HL-60 (cell line): Measurements from ENCODE around the gene SARNP.
A peak's percentile ranks its signal among the peaks of the same experiment; 100 is the strongest.

Experiments
- DNase-seq, 2 experiments: peaks; one replicate each; pipeline ENCODE4 v3.0.0-alpha.2; 2010 to 2020; ENCODE audit warnings: low read depth in 1 of 2, low spot score in 1 of 2
- H3K27ac ChIP-seq: fragments of 250-450 bp; sonication (Bioruptor Pico); replicated peaks from 2 replicates; pipeline ENCODE4 v1.5.1; 2020; ENCODE audit warnings: mild to moderate bottlenecking, moderate library complexity
- H3K27me3 ChIP-seq: fragments of 250-450 bp; sonication (Bioruptor Pico); 2 replicates; pipeline ENCODE4 v1.5.1; 2021; ENCODE audit warnings: mild to moderate bottlenecking, moderate library complexity; ENCODE audit not compliant: insufficient read depth, poor library complexity, severe bottlenecking
- H3K4me3 ChIP-seq: replicated peaks from 2 replicates; pipeline ENCODE4 v1.5.1; 2011; ENCODE audit warnings: mild to moderate bottlenecking, control low read depth, low read length; ENCODE audit not compliant: insufficient read depth
- CTCF ChIP-seq: IDR thresholded peaks from one replicate; pipeline ENCODE4 v1.5.1; 2011; ENCODE audit warnings: low read length, control low read depth, inconsistent platforms; ENCODE audit not compliant: insufficient read depth
- GABPA ChIP-seq: IDR thresholded peaks from 2 replicates; pipeline ENCODE4 v1.6.1; 2012; ENCODE audit warnings: low read depth
- POLR2AphosphoS5 ChIP-seq: IDR thresholded peaks from 2 replicates; pipeline ENCODE4 v1.6.1; 2012; ENCODE audit warnings: low read depth
- SPI1 ChIP-seq: IDR thresholded peaks from 2 replicates; pipeline ENCODE4 v1.6.1; 2012; ENCODE audit warnings: low read depth, mild to moderate bottlenecking, borderline replicate concordance
- TF ChIP-seq, protein P1 (sequence below): IDR thresholded peaks from 2 replicates; pipeline ENCODE4 v1.6.1; 2012; ENCODE audit warnings: low read depth; ENCODE audit not compliant: insufficient replicate concordance

The SARNP gene

DNA sequence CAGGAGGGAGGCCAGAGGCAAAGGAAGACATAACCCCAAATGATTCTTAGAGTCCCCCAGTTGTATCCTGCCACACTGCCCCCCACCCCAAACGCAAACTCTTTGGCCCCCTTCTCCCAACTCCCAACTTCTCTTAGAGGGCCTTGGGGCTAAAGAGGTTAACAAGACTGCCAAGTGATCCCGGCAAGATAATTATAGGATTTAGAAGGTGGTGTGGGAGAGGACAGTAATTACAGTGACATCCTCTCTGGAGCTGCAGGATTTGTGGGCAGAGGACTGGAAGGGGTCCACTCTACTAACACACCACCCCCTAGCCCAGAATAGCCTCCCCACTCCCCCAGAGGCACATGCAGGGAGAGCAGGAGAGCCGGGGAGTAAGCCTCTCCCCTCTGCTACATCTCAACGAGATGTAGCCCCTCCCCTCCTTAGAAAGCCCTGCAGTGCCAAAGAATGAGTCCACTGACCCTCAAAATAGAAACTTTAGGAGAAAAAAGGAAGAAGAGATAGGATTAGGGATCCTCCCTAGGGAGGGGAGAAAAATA lies 79.9 kb downstream of the SARNP start:
- peaks cover 6% of the 10 kb centered on the region for H3K27me3 ChIP-seq
- peak overlapping the region; percentile 57; the same call in 1 of the 2 replicates for H3K4me3 ChIP-seq
- DNase-seq: no peak
- no peak for TF ChIP-seq SPI1
- TF ChIP-seq POLR2AphosphoS5: no peak
- no peak for TF ChIP-seq CTCF
- TF ChIP-seq, protein P1, sequence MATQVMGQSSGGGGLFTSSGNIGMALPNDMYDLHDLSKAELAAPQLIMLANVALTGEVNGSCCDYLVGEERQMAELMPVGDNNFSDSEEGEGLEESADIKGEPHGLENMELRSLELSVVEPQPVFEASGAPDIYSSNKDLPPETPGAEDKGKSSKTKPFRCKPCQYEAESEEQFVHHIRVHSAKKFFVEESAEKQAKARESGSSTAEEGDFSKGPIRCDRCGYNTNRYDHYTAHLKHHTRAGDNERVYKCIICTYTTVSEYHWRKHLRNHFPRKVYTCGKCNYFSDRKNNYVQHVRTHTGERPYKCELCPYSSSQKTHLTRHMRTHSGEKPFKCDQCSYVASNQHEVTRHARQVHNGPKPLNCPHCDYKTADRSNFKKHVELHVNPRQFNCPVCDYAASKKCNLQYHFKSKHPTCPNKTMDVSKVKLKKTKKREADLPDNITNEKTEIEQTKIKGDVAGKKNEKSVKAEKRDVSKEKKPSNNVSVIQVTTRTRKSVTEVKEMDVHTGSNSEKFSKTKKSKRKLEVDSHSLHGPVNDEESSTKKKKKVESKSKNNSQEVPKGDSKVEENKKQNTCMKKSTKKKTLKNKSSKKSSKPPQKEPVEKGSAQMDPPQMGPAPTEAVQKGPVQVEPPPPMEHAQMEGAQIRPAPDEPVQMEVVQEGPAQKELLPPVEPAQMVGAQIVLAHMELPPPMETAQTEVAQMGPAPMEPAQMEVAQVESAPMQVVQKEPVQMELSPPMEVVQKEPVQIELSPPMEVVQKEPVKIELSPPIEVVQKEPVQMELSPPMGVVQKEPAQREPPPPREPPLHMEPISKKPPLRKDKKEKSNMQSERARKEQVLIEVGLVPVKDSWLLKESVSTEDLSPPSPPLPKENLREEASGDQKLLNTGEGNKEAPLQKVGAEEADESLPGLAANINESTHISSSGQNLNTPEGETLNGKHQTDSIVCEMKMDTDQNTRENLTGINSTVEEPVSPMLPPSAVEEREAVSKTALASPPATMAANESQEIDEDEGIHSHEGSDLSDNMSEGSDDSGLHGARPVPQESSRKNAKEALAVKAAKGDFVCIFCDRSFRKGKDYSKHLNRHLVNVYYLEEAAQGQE: no peak
- no peak for TF ChIP-seq GABPA
- no peak overlapping the region; the same call in 1 of the 2 replicates for H3K27ac ChIP-seq

DNA sequence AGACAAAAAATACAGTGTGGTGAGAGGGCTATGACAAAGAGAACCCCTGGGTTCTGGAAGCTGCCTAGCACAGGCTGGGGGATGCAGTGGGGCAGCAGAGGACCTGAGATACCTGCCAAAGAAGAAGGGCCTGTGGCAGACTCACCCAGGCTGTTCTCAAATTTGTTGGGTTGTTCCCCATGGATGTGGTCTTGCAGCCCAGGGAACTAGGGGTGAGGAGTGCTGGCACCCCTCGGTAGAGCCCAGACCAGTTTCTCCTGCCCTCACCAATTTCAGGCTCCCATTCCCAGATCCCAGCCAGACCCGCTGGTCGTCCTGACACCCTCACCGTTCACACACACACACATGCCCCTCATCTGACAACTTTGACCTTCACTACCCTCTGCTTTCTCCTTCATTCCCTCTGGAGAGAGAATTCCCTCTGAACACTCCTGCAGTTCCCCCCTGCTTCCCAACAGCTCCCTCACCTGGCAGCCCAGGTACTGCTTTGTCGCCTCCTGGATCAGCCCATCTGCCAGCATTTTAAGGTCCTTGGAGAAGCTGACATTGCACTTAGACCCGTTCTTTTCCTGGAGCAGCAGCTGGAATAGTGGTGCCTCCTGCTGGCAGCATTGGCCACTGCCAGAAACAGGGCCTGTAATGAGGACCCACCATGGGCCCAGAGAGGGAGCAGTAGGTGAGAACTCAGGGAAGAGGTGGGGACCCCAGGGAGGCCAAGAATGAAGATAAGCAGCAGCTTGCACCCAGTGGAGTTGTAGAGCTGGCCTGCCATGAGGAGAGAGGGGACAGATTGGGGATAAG lies 80.5 kb downstream of the SARNP start:
- TF ChIP-seq CTCF: peak; percentile 92
- TF ChIP-seq, protein P1: no peak
- peak; percentile 55 to 74 for DNase-seq
- Histone ChIP-seq H3K27me3 (peaks cover 4% of the 10 kb centered on the region), H3K4me3 (no peak overlapping the region), H3K27ac (no peak overlapping the region)

DNA sequence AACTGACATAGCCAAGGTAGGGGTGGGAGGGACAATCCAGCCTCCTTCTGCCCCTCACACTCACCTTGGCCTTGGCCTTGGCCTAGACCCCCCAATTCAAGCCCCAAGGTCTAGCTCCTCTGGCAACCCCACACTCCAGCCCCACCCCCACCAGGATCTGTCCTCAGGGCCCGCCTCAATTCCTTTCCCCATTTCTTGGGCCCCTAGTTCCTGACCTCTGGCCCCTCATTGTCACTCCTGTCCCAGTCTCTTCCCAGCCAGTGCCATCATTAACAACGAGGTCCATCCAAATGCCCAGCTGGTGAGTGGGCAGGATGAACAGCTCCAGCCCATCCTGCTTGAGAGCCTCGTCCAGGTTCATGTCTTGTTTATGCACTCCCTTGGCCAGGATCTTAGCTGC lies 81.4 kb downstream of the SARNP start:
- H3K27ac ChIP-seq: no peak overlapping the region
- no peak for DNase-seq
- no peak overlapping the region for H3K4me3 ChIP-seq
- no peaks in the 10 kb centered on the region for H3K27me3 ChIP-seq
- TF ChIP-seq CTCF (no peak), GABPA (no peak), SPI1 (no peak), POLR2AphosphoS5 (no peak)
- TF ChIP-seq, protein P1: no peak
